ENCODE measurements around the gene LRRC8A.
A peak's percentile ranks its signal among the peaks of the same experiment; 100 is the strongest.

The LRRC8A gene

DNA sequence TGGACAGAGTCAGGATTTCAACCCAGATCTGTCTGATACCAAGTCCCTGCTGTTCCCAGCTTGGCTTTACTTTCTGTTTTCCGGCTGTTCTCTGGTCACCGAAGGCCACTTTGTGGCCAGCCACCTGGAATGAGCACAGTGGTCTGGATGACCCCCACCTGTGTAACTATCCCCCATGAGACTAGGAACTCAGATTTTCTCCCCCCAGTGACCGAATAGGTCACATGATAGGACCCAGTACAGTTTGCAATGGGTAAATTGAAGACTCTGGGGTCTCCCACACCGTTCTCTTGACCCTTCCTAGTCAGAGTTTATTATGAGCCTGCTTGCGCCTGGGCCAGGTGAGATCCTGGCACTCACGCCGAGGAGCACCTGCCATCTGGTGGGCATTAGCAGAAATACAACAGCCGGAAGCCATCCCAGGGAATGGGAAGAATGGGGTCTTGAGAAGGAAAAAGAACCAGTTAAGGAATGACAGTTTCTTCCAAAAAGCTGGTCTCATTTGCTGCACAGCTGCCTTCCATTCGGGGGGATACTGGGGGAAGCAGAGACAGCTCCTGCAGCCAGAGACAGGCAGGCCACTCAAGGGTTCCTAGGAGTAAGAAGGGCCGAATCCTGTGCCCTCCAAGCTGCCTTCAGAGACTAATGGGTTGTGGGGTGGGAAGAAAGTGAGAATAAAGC, 45.9 kb downstream of the LRRC8A start:
- Mint-ChIP-seq H3K36me3 (ENCODE audit: low read depth) (peaks cover 4% of the 10 kb centered on the region), H3K9me3 (no peaks in the 10 kb centered on the region), H3K4me3 (peak overlapping the region in 2 of 3 experiments; percentile 6 to 56), H3K27me3 (ENCODE audit: low read depth) (no peaks in the 10 kb centered on the region), H3K27ac (peak overlapping the region; percentile 48 to 85 (median 73)), H3K4me1 (peaks cover 7% of the 10 kb centered on the region)
- TF ChIP-seq, protein P1, sequence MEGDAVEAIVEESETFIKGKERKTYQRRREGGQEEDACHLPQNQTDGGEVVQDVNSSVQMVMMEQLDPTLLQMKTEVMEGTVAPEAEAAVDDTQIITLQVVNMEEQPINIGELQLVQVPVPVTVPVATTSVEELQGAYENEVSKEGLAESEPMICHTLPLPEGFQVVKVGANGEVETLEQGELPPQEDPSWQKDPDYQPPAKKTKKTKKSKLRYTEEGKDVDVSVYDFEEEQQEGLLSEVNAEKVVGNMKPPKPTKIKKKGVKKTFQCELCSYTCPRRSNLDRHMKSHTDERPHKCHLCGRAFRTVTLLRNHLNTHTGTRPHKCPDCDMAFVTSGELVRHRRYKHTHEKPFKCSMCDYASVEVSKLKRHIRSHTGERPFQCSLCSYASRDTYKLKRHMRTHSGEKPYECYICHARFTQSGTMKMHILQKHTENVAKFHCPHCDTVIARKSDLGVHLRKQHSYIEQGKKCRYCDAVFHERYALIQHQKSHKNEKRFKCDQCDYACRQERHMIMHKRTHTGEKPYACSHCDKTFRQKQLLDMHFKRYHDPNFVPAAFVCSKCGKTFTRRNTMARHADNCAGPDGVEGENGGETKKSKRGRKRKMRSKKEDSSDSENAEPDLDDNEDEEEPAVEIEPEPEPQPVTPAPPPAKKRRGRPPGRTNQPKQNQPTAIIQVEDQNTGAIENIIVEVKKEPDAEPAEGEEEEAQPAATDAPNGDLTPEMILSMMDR (IDR thresholded peaks at IDR 0.05; ENCODE audit: unreplicated experiment in 3 of 3), result peak; percentile 83 to 89 (median 88)

DNA sequence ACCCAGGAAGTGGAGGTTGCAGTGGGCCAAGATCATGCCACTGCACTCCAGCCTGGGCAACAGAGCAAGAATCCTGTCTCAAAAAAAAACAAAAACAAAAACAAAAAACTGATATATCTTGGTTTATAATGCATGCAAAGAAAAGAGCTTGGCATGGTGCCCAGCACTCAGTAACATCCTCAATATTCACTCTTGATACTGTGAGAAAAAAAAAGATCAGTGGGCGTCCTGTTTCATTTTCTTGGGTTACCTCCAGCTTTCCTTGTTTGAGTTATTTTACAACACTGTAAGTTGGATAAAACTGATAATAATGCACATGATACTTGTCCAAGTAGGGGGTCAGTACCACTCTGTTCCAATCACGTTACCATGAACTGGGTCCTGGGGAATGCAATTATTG, 46.7 kb downstream of the LRRC8A start:
- TF ChIP-seq, protein P1 (IDR thresholded peaks at IDR 0.05; ENCODE audit: unreplicated experiment in 3 of 3), result no peak
- Mint-ChIP-seq H3K4me3 (no peak overlapping the region), H3K9me3 (no peaks in the 10 kb centered on the region), H3K27me3 (ENCODE audit: low read depth) (no peaks in the 10 kb centered on the region), H3K4me1 (peaks cover 7% of the 10 kb centered on the region), H3K27ac (peak overlapping the region in 2 of 3 experiments; percentile 69 to 85), H3K36me3 (ENCODE audit: low read depth) (peaks cover 4% of the 10 kb centered on the region)

DNA sequence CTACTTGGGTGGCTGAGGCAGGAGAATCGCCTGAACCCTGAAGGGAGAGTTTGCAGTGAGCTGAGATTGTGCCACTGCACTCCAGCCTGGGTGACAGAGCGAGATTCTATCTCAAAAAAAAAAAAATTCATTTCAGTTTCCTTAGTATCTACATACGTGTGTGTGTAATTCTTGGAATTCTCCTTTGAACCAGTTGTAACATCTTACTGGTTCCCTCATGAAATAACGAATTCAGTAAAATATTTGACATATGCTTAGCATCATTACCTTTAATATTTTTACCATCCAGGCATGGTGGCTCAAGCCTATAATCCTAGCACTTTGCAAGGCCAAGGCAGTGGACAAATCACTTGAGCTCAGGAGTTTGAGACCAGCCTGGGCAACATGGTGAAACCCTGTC, 47.6 kb downstream of the LRRC8A start:
- peaks cover 4% of the 10 kb centered on the region for H3K36me3 Mint-ChIP-seq (ENCODE audit: low read depth)
- H3K27ac Mint-ChIP-seq, result no peak overlapping the region
- TF ChIP-seq, protein P1 (IDR thresholded peaks at IDR 0.05; ENCODE audit: unreplicated experiment in 3 of 3), result no peak
- H3K27me3 Mint-ChIP-seq (ENCODE audit: low read depth), result no peaks in the 10 kb centered on the region
- no peaks in the 10 kb centered on the region for H3K9me3 Mint-ChIP-seq
- H3K4me3 Mint-ChIP-seq, result no peak overlapping the region
- H3K4me1 Mint-ChIP-seq, result peaks cover 7% of the 10 kb centered on the region

- Mint-ChIP-seq H3K27me3 (ENCODE audit: low read depth) (no peaks in the 10 kb centered on the region), H3K4me1 (no peaks in the 10 kb centered on the region), H3K36me3 (ENCODE audit: low read depth) (no peaks in the 10 kb centered on the region), H3K4me3 (no peak overlapping the region), H3K9me3 (no peaks in the 10 kb centered on the region), H3K27ac (no peak overlapping the region)
- TF ChIP-seq, protein P1 (IDR thresholded peaks at IDR 0.05; ENCODE audit: unreplicated experiment in 3 of 3), result no peak
Measured at GRCh38 chr9:128933731-128934130, 51.8 kb downstream of the LRRC8A start.

- TF ChIP-seq, protein P1 (IDR thresholded peaks at IDR 0.05; ENCODE audit: unreplicated experiment in 3 of 3), result no peak
- Mint-ChIP-seq H3K27ac (no peak overlapping the region), H3K9me3 (no peaks in the 10 kb centered on the region), H3K4me3 (no peak overlapping the region), H3K4me1 (no peaks in the 10 kb centered on the region), H3K36me3 (ENCODE audit: low read depth) (no peaks in the 10 kb centered on the region), H3K27me3 (ENCODE audit: low read depth) (no peaks in the 10 kb centered on the region)
Measured at GRCh38 chr9:128936171-128936865, 54.4 kb downstream of the LRRC8A start.
